ENCODE measurements around the gene PNPLA5.

The PNPLA5 gene

GRCh38 chr22:43838571-43839307 lies 53.1 kb downstream of the PNPLA5 start:
- no peak for DNase-seq (ENCODE audit: low read depth)

DNA sequence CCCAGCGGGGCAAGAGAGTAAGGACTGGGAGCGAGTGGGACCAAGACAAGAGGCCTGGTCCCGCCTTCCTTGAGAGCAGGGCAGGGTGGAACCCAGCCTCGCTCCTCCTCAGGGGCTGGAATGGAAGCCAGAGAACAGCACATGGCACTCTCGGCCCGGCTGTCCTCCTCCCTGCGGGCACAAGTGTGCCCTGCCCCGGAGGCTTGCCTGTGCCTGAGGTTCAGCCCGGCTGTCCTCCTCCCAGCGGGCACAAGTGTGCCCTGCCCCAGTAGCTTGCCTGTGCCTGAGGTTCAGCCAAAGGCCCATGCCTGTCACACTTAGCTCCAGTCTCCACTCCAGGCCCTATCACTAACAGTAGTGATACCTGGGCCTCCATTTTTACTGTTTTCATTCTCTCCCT lies 53.7 kb downstream of the PNPLA5 start:
- no peak for DNase-seq (ENCODE audit: low read depth)

- DNase-seq (ENCODE audit: low read depth) = no peak
Observed at GRCh38 chr22:43837666-43838065, 54.1 kb downstream of the PNPLA5 start.

DNA sequence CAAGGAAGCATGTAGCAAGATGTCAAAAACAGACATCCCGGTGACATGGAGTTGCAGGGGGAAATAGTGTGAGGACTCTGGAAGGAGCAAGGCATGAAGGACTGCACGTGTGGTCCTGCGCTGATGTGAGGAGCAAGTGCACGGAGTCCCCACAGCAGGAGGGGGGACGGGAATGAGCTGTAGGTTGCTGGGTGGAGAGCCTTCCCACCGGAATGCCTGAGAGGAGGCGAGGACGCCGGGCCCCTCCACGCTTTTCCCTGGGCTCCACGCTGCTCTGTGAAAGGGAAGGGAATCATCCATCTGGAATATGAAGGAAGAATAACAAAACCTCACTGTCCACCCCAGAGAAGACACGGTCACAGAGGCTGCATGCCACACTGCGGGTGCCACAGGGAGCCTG lies 56.1 kb downstream of the PNPLA5 start:
- no peak for DNase-seq (ENCODE audit: low read depth)

GRCh38 chr22:43835166-43835565 lies 56.6 kb downstream of the PNPLA5 start:
- DNase-seq (ENCODE audit: low read depth) = no peak

GRCh38 chr22:43833286-43834240 lies 58.2 kb downstream of the PNPLA5 start:
- no peak for DNase-seq (ENCODE audit: low read depth)

GRCh38 chr22:43832393-43833265 lies 59.2 kb downstream of the PNPLA5 start:
- no peak for DNase-seq (ENCODE audit: low read depth)

GRCh38 chr22:43831561-43832392 lies 60.0 kb downstream of the PNPLA5 start:
- DNase-seq (ENCODE audit: low read depth) = no peak

- no peak for DNase-seq (ENCODE audit: low read depth)
Observed at GRCh38 chr22:43830931-43831560, 60.8 kb downstream of the PNPLA5 start.

DNA sequence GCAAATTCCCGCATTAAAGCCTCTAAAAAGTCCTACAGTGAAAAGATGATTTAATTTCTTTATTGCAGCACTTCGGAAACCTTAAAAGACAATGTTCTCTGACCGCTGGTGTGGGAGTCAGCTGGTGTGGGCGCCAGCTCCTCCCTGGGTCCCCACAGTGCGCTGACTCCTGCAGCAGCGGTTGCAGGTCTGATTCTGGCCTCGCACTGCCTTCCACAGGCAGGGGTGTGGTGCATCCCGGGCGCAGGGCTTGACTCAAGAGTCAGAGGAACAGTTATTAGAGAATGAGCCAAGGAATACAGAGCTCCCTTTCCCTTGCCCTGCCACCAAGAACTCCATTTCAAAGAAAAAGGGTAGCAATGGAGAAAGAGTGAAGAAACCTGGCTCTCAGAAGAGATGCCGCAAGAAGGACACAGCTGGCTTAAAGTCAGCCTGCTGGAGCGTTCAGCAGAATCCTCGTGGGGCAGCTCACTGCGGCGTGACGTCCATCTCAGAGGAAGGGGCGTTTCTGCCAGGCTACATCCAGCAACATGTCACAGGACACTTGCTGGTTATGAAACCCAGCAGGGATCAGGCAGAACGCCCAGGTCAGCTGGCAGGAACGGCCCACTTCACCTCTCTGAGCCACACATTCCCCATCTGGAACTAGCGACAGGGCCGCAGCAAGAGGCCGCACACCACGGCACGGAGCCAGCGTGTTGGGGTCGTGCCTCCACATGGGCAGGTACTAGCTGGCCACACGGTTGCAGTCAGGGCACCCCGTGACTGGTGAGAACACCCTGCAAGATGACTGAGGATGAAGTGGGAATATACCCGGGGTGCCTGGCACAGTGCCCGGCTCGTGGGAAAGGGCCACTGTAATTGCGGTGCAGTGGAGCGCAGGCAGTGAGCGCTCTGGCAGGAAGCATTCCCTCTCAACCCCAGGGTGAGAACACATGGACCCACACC lies 61.6 kb downstream of the PNPLA5 start:
- no peak for DNase-seq (ENCODE audit: low read depth)
